ENCODE measurements around the gene WHRN.

GRCh38 chr9:114494776-114495569 is 10.3 kb downstream of the WHRN start:
- no peak for TF ChIP-seq CTCF (IDR thresholded peaks at IDR 0.05)
- no peak for TF ChIP-seq POLR2A (IDR thresholded peaks at IDR 0.05; ENCODE audit: low read depth)
- TF ChIP-seq POLR2AphosphoS5 (IDR thresholded peaks at IDR 0.05), result no peak
